GM19099 (cell line): Measurements from ENCODE around the gene CHCHD3.

Source experiments
- POLR2A ChIP-seq: IDR thresholded peaks from 3 replicates; pipeline ENCODE4 v1.6.1; 2011; ENCODE audit warnings: low read depth; ENCODE audit not compliant: insufficient read length; ENCODE audit errors: extremely low read depth

Gene CHCHD3

GRCh38 chr7:133054162-133054840 lies 27.6 kb downstream of the CHCHD3 start:
- no peak for TF ChIP-seq POLR2A

DNA sequence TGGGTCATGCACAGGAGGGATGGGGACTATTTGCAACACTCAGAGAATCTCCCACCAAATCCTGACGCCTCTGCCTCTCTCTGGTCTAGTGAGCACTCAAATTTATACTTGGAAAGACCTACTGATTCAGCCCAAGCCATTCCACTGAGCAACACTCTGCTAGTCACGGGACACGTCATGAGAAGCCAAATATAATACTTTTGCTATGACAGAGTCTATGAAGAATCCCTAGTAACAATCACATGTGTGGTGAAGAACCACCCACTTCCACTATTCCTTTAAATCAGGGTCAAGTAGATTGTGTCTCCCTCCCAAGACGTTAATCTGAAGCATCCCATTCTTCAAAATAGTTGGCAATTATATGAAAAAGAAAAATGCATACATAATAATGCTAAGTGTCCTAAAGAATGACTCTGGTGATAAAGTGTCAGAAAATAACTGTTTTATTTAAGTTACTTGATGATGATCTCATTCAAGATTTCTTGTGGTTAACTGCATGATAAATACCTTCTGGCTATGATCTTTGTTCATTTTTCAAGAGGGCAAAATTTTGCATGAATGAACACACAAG lies 28.5 kb downstream of the CHCHD3 start:
- no peak for TF ChIP-seq POLR2A

- TF ChIP-seq POLR2A = no peak
Measured at GRCh38 chr7:133052826-133053225, 29.1 kb downstream of the CHCHD3 start.

DNA sequence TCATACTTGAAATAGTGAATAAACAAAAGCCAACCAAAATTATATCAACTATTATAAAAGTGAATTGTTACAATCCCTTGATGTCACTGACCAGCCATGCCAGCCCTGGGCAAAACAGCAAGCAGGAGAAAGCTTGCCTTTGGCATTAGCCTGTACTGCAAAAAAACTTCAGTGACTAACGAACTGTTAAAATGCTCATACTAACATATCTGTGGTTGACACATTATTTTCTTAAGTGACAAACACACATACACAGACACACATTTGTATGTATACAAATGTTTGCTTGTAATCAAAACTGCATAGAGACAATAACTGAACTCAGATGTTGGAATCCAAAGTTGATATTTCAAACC lies 29.5 kb downstream of the CHCHD3 start:
- TF ChIP-seq POLR2A = no peak

DNA sequence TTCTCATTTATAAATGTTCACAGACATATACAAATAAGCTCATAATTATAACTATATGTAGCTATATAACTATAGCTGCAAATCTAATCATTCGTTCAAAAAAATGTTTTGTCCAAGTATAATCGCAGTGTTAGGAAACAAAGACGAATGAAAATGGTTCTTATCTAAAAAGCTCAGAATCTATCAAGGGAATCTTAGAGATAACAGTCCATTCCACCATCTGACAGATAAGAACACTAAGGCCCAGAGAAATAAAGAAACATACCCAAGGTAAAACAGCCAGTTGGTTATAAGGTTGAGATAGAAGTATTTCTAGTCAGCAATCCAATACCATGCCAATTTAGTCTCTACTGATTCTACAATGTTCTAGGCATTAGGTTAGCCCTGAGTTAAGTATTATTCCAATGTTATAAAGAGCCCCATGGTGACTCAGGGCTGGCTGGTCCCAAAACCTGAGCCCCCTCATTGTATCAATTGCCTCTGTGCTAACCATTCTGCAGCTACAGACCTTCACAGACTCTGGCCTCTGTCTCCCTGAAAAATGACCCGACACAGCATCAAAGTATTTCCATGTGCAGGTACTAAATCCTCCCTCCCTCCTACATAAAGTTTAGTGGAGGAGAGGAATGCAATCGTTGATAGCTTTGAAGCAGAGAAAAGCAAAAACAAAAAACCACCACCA lies 30.0 kb downstream of the CHCHD3 start:
- TF ChIP-seq POLR2A = no peak

DNA sequence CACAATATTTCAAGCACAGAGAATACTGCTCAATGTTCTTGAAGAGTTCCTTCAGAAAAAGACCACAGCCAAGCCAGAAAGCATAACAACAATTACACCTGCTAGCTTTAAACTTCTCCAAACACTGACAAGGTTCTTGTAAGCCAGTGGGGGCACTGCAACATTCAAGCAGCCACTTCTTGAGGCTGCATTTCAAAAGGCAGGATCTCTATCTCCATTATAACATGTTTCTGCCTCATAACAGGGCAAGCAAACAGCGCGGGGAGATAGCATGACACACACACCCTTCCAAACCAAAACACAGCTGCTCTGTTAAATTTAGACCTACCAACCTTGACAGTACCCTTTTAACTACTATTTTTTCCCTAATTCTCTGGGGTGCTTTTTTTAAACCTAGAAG lies 30.8 kb downstream of the CHCHD3 start:
- TF ChIP-seq POLR2A = no peak

DNA sequence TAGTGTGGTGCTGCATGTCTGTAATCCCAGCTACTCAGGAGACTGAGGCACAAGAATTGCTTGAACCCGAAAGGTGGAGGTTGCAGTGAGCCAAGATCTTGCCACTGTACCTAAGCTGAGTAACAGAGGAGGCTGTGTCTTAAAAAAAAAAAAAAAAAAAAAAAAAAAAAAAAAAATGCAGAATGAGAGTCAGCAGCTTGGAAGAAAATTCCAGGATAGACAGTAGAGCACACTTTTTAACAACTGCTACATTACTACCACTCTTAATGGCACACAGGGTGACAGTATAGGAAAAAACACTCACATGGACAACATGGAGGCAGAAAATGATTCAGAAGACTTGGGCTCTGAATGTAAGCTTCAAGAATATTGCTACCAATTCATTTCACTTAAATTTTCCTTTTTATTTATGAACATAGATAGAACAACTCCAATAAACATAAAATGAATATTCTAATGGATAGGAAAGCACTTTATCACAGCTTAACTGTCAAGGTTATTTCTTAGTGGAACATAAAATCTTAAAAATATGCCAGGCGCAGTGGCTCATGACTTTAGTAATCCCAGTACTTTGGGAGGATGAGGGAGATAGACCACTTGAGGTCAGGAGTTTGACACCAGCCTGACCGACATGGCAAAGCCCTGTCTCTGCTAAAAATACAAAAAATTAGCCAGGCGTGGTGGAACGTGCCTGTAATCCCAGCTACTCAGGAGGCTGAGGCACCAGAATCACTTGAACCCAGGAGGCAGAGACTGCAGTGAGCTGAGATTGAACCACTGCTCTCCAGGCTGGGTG lies 31.5 kb downstream of the CHCHD3 start:
- no peak for TF ChIP-seq POLR2A

DNA sequence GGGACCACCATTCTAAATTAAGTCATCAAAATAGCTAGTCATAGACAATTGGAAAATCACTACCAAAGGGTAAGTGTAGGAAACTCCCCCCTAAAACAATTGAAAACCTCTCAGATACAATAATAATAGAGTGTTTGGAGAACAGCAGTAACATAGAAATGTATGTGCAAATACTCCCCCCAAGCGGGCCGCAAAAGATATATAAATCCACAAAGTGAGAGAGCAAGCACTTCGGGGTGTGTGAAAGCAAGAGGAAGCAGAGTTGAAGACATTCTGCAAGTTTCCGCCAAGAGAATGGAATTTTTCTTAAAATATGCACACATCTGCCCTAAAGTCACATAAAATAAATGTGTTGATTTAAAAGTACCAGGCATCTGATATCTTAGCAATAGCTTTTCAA lies 33.3 kb downstream of the CHCHD3 start:
- no peak for TF ChIP-seq POLR2A

- no peak for TF ChIP-seq POLR2A
Measured at GRCh38 chr7:133047321-133047720, 34.6 kb downstream of the CHCHD3 start.

DNA sequence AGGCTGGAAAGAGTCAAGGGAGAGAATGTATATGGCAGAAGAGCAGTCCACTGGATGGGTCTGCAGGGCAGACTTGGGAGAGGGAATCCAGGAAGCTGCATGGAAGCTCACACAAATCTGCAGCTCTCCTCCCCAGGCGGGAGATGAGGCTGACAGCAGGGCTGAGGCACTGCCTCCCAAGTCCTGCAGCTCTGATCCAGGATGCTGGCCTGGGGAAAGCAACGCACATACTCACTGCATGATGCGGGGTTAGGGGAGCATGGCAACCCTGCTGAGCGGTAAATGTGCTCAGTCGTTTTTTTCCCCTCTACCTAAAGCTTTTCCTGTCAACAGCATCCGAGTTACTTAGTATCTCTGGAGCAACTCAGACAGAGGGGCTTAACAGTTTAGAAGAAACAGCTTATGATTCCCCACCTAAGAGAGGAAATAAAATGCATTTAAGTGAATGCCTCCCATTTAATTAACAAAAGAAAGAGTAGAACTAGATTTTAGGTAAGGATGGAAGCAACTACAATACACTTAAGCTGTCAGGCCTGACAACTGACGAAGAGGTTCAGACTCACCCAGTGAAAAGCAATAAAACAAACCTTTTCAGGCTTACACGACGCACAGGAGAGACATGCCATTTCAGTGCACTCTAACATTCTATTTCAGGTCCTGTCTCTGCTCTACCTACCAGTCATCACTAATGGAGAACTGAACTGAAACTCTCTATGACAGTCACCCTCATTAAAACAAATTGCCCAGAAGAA lies 37.0 kb downstream of the CHCHD3 start:
- TF ChIP-seq POLR2A = no peak

DNA sequence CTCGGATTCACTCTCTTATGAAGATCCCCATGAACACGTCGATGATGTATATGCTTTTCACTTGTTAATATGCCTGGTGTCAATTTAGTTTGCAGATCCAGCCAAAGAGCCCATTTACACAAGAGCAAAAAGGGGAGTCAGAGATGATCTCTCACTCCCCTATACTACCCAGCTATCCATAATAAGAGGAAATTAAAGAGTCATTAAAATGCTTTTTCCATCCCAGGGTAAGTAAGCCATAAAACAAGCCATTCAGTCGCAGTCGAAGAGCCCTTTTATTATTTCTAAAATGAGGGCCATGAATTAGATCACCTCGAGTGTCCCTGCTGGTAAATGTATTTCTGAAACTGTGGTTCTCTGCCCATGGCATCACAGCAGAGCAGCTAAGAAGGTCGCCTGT lies 41.2 kb downstream of the CHCHD3 start:
- no peak for TF ChIP-seq POLR2A

- TF ChIP-seq POLR2A = no peak
Measured at GRCh38 chr7:133040178-133040577, 41.7 kb downstream of the CHCHD3 start.

- no peak for TF ChIP-seq POLR2A
Measured at GRCh38 chr7:133039614-133040013, 42.3 kb downstream of the CHCHD3 start.

DNA sequence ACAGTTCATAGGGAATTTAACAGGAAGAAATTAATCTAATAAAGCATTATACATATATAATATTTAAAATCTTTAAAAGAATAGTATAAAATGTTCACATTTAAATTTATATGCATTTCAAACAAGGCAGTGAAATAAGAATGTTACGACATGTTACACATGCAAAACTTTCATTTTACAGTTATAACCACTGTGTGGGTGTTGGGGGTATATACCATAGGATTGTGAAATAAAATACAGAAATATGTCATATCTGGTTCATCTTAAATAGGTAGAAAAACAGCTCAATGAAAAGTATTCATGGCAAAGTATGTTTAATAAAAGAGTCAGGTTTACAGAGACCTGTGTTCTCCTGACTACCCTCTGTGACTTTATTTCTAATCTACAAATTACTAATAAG lies 45.6 kb downstream of the CHCHD3 start:
- TF ChIP-seq POLR2A = no peak

- no peak for TF ChIP-seq POLR2A
Measured at GRCh38 chr7:133030346-133030745, 51.5 kb downstream of the CHCHD3 start.

DNA sequence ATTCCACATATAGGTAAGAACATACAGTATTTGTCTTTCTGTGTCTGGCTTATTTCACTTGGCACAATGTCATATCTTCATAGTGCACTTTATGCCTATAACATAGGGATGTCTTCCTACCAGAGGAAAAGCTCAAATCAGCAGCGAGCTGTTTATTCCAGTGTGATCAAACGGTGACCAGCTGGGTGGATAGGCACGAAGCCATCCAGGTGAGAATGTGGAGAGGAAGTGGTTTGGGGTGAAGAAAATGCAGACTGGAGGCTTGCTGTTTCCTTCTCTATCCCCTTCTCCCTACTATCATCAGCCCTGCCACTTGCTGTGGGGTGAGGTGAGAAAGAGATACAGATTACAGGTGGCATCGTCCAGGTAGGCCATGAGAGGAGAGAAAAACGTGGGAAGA lies 52.4 kb downstream of the CHCHD3 start:
- no peak for TF ChIP-seq POLR2A

DNA sequence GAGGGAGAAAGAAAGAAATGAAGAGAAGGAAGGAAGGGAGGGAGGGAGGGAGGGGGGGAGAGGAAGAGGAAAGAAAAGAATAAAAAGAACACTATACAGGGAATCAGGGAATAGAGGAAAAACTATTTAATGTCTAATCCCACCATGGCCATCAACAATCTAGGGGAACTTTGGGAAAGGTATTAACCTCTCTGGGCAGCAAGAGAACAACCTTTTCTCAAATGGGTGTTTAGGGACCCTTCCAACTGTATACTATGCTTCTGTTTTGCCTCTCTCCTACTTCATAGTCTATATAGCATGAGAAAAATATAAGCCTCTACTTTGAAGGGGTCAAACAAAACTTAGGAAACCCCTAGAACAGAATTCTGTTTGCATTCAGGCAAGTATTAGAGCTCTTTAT lies 54.5 kb downstream of the CHCHD3 start:
- no peak for TF ChIP-seq POLR2A
